ENCODE measurements around the gene MSRB1. TPM values are rescaled to one million over a fixed set of nuclear protein-coding genes. Genes with fewer than 3 reads are reported as not detected.
A peak's percentile ranks its signal among the peaks of the same experiment; 100 is the strongest.

Gene MSRB1
- total and polyA plus RNA-seq, 12 donors: 24.6 to 82.2 (median 35.6) TPM

DNA sequence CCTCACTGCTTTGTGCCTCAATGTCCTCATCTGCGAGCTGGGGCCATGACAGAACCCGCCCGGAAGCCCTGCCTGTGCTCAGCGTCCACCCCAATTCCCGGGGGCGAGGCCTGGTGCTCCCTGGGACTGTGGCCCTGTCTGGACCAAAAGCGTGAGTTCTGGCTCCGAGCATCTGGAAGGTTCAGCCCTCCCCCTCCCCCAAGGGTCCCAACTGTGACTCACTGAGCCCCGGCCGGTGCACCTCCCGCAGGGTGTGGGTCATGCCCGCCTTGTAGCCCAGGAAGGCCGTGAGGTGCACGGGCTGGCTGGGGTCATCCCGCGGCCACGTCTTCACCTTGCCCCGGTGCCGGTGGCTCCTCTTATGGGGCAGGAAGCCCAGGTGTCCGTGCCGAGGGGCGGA lies 10.7 kb upstream of the MSRB1 start:
- DNase-seq (no peak), ATAC-seq (peak in 6 of 8 donors; percentile 20 to 48 (median 24))
- H3K4me3 ChIP-seq: peak overlapping the region; percentile 23 to 56 (median 46)
- H3K9me3 ChIP-seq: no peaks in the 10 kb centered on the region
- H3K27me3 ChIP-seq: no peaks in the 10 kb centered on the region
- 55 to 67% methylated on average over 22 of the region's 22 CpGs for WGBS, 2 donors
- peaks cover 0 to 5% (median 0%) of the 10 kb centered on the region in 9 donors for H3K36me3 ChIP-seq
- intact Hi-C loops (cut with DNase I): no loop called here
- TF ChIP-seq, protein P1, sequence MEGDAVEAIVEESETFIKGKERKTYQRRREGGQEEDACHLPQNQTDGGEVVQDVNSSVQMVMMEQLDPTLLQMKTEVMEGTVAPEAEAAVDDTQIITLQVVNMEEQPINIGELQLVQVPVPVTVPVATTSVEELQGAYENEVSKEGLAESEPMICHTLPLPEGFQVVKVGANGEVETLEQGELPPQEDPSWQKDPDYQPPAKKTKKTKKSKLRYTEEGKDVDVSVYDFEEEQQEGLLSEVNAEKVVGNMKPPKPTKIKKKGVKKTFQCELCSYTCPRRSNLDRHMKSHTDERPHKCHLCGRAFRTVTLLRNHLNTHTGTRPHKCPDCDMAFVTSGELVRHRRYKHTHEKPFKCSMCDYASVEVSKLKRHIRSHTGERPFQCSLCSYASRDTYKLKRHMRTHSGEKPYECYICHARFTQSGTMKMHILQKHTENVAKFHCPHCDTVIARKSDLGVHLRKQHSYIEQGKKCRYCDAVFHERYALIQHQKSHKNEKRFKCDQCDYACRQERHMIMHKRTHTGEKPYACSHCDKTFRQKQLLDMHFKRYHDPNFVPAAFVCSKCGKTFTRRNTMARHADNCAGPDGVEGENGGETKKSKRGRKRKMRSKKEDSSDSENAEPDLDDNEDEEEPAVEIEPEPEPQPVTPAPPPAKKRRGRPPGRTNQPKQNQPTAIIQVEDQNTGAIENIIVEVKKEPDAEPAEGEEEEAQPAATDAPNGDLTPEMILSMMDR (IDR thresholded peaks at IDR 0.05): no peak
- peak overlapping the region; percentile 78 to 98 (median 94) for H3K27ac ChIP-seq
- peaks cover 0 to 37% (median 12%) of the 10 kb centered on the region in 9 donors for H3K4me1 ChIP-seq

DNA sequence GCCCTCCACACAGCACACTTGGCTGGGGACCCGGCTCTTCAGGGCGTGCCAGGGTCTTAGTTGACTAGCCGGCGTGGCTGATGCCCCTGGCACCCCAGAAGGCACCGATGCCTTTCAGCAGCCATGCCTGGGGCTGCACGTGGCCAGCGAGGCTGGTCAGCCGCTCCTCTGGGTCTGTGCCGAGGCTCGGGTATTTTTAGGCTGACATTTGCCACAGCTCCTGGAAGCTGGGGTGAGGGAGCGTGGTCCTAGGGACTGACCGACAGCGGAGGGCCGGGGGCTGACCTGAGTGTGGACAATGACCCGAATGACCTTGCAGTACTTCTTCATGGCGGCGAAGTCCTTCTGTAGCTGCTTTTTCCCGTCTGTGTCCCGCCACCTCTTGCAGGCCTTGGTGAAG lies 7.6 kb upstream of the MSRB1 start:
- Histone ChIP-seq H3K4me1 (peaks cover 0 to 36% (median 12%) of the 10 kb centered on the region in 9 donors), H3K27me3 (no peaks in the 10 kb centered on the region), H3K27ac (peak overlapping the region; percentile 36 to 92 (median 78)), H3K36me3 (peaks cover 0 to 5% (median 0%) of the 10 kb centered on the region in 9 donors), H3K9me3 (no peaks in the 10 kb centered on the region), H3K4me3 (no peak overlapping the region)
- TF ChIP-seq, protein P1 (IDR thresholded peaks at IDR 0.05): no peak
- intact Hi-C loops (cut with DNase I): no loop called here
- ATAC-seq (peak; percentile 32 to 75 (median 68)), DNase-seq (peak; percentile 61 to 65)
- 46 to 62% methylated on average over 19 of the region's 19 CpGs for WGBS, 2 donors

DNA sequence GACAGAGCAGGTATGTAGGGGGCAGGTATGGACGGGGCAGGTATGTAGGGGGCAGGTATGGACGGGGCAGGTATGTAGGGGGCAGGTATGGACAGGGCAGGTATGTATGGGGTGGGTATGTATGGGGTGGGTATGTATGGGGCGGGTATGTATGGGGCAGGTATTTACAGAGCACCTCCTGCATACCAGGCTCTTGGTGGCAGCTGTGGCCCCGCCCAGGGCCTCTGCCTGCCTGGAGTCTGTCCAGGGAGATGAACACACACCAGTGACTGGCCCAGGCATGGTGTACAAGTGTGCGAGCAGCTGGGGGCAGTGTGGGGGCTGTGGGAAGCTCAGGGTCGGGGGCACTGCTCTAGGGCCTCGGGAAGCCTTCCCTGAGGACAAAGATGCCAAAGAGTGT lies 7.0 kb upstream of the MSRB1 start:
- intact Hi-C loops (cut with DNase I): no loop called here
- TF ChIP-seq, protein P1 (IDR thresholded peaks at IDR 0.05): no peak
- H3K36me3 ChIP-seq: peaks cover 0 to 5% (median 0%) of the 10 kb centered on the region in 9 donors
- peak overlapping the region; percentile 36 to 92 (median 78) for H3K27ac ChIP-seq
- DNase-seq (no peak), ATAC-seq (peak; percentile 10 to 45 (median 16))
- H3K27me3 ChIP-seq: no peaks in the 10 kb centered on the region
- no peaks in the 10 kb centered on the region for H3K9me3 ChIP-seq
- peaks cover 0 to 41% (median 12%) of the 10 kb centered on the region in 9 donors for H3K4me1 ChIP-seq
- 51 to 58% methylated on average over 7 of the region's 7 CpGs for WGBS, 2 donors
- H3K4me3 ChIP-seq: no peak overlapping the region

DNA sequence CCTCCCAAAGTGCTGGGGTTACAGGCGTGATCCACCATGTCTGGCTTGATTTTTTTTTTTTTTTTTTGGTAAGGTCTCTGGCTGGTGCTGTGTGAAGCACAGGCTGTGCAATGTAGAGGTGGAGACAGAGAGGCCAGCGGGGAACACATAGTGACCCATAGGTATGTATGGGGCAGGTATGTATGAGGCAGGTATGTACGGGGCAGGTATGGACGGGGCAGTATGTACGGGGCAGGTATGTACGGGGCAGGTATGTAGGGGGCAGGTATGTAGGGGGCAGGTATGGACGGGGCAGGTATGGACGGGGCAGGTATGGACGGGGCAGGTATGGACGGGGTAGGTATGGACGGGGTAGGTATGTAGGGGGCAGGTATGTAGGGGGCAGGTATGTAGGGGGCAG lies 6.5 kb upstream of the MSRB1 start:
- no peaks in the 10 kb centered on the region for H3K9me3 ChIP-seq
- H3K4me3 ChIP-seq: no peak overlapping the region
- no peak for DNase-seq
- no peak overlapping the region for H3K27ac ChIP-seq
- peaks cover 0 to 37% (median 12%) of the 10 kb centered on the region in 9 donors for H3K4me1 ChIP-seq
- TF ChIP-seq, protein P1 (IDR thresholded peaks at IDR 0.05): no peak
- intact Hi-C loops (cut with DNase I): no loop called here
- no peak for ATAC-seq
- no peaks in the 10 kb centered on the region for H3K27me3 ChIP-seq
- WGBS, 2 donors: 93 to 95% methylated on average over 9 to 11 of the region's 11 CpGs
- peaks cover 0 to 7% (median 0%) of the 10 kb centered on the region in 9 donors for H3K36me3 ChIP-seq
